Fibroblast of pulmonary artery (primary cell): ENCODE data around the gene C19orf85.
A peak's percentile ranks its signal among the peaks of the same experiment; 100 is the strongest.

Experiments used
- DNase-seq: peaks from one replicate; pipeline ENCODE4 v3.0.0-alpha.2; 2010; ENCODE audit warnings: low read depth
- H3K4me3 ChIP-seq: replicated peaks from 2 replicates; pipeline ENCODE4 v1.5.1; 2011; ENCODE audit warnings: low read depth, mild to moderate bottlenecking, control low read depth, low read length, moderate library complexity
- TF ChIP-seq, protein P1 (sequence below): IDR thresholded peaks from 2 replicates; pipeline ENCODE4 v1.5.1; 2011; ENCODE audit warnings: mild to moderate bottlenecking, control low read depth, low read length, inconsistent platforms; ENCODE audit errors: missing control alignments

The C19orf85 gene

DNA sequence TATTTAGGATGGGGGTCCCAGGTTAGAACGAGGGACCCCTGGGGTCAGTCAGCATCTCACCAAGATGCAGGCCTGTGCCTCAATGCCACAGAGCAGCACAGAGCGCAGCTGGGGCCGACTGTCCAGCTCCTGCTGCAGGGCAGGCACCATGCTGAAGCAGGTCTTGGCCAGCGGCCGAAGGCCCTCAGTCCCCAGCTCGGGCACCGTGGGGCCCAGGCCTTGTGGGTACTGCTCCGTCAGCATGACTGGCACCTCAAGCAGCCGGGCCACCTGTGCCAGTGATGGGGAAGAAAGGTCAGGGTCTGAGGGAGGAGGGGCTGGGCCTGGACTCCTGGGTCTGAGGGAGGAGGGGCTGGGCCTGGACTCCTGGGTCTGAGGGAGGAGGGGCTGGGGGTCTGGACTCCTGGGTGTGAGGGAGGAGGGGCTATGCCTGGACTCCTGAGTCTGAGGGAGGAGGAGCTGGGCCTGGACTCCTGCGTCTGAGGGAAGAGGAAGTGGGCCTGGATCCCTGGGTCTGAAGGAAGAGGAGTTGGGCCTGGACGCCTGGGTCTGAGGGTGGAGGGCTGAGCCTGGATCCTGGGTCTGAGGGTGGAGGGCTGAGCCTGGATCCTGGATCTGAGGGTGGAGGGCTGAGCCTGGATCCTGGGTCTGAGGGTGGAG, 8.8 kb downstream of the C19orf85 start:
- H3K4me3 ChIP-seq, result no peak overlapping the region
- no peak for DNase-seq
- TF ChIP-seq, protein P1, sequence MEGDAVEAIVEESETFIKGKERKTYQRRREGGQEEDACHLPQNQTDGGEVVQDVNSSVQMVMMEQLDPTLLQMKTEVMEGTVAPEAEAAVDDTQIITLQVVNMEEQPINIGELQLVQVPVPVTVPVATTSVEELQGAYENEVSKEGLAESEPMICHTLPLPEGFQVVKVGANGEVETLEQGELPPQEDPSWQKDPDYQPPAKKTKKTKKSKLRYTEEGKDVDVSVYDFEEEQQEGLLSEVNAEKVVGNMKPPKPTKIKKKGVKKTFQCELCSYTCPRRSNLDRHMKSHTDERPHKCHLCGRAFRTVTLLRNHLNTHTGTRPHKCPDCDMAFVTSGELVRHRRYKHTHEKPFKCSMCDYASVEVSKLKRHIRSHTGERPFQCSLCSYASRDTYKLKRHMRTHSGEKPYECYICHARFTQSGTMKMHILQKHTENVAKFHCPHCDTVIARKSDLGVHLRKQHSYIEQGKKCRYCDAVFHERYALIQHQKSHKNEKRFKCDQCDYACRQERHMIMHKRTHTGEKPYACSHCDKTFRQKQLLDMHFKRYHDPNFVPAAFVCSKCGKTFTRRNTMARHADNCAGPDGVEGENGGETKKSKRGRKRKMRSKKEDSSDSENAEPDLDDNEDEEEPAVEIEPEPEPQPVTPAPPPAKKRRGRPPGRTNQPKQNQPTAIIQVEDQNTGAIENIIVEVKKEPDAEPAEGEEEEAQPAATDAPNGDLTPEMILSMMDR, result no peak

DNA sequence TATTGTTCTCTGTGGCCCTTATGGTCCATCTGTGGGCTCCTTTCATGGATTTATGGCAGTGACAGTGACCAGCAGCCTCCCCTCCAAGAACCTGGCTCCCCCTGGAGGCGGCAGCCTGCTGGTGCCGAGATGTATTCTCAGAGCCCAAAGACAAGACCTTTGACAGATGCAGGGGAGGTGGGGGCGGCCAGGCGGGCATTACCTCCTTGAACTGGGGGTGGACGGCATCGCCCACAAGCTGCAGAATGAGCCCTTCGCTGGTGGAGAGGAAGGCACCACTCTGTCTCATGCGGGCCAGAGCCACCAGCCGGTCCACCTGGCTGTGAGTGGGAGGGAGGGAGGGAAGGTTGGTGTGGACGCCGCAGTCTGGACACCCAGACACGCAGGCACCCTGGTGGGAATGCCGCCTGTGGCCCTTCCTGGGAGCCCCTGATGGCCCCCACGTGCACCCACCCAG, 9.7 kb downstream of the C19orf85 start:
- TF ChIP-seq, protein P1, result peak; percentile 78

DNA sequence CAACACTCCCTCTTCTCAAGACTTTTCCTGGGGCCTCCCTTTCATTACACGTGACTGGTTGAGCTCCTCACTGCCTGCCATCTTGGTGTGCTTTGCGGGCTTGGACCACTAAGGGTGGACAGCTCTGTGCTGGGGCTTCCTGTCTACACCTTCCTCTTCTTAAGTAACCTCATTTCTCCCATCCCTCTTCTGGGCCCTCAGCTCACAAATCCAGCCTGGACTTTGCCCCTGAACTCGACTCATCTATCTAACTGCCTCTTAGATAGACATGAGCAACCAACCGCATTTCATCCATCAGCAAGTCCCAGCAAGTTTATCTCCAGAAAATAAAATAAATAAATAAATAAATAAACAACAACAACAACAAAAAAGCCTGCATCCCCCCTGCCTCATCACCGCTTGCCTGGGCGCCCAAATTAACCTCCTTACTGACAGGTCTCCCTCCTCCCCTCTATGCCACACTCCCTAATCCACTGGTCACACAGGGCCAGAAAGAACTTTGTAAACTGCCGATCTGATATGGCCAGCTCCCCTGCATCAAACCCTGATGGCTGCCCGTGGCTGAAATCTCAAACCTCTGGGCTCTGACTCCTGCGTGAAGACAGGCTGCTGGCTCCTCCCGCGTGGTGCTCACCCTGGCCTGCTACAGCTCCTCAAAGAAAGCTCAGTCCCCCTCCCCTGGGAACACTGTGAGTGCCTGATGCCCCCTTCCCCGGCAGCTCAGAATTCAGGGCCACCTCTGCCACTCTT, 10.9 kb downstream of the C19orf85 start:
- TF ChIP-seq, protein P1, result no peak

More for the DNA sequence above, 9.7 kb downstream of the C19orf85 start:
- no peak overlapping the region for H3K4me3 ChIP-seq
- peak; percentile 54 for DNase-seq

DNA sequence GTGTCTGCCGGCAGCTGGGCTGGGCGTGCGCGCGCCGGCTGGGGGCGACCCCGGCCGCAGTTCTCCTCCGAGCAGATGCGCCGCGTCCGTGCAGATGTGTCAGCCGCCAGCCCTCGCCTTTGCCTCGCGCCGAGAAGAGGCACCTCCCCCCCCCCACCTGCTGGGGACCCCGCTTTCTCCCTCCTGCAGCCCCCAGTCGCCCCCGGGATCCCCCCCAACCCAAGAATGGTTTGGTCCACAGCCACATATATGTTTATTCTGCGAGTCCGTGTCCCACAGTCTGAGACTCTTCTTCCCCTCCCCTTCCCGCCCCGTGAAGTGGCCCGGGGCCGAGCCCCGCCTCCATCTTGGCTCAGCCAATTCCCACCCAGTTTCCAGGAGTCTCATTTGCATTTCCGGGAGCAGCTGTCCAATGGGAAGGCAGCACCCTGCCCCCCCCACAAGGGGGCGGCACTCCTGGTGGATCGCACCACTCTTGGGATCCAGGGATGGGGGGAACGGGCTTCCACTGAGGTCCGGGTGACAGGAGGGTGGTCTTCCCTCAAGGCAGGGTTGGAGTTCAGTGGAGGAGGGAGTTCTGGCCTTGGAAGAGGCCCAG, 11.7 kb downstream of the C19orf85 start:
- H3K4me3 ChIP-seq, result no peak overlapping the region
- TF ChIP-seq, protein P1, result no peak
- peak; percentile 75 for DNase-seq

More for the DNA sequence above, 10.9 kb downstream of the C19orf85 start:
- no peak for DNase-seq
- no peak overlapping the region for H3K4me3 ChIP-seq

DNA sequence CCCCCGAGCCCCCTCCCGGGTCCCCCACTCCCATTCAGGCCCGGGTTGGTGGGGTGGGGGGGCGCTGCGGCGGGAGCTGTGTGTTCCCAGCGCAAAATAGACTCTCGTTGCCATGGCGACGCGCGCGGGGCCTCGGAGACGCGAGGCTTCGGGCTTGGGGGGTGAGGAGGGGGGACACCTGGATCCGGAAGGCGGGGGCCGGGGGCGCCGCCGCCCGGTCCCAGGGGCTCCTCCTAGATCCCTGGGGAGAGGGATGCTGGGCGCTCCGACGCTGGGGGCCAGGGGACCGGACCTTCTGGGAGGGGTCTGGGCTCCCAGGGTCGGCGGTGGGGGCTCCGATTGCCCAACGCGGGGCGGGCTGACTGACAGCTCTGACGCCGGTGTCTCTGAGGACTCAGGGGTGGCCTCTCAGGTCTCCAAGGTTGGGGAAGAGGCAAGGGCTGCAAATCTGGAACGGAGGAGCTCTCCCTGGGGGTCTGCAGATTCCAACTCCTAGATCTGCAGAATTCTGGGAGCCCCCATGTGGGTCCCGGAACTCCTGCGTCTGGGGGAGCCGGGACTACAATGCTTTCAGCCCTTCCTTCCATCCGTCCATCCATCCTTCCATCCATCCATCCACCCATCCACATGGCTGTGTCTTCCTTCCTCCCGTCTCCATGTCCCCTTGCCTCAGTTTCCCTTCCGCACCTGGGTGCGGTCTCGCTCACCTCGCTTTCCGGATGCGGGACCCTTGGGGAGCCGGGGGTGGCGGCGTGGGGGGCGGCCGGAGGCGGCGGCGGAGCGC, 12.4 kb downstream of the C19orf85 start:
- H3K4me3 ChIP-seq, result no peak overlapping the region
- no peak for DNase-seq
- TF ChIP-seq, protein P1, result no peak

DNA sequence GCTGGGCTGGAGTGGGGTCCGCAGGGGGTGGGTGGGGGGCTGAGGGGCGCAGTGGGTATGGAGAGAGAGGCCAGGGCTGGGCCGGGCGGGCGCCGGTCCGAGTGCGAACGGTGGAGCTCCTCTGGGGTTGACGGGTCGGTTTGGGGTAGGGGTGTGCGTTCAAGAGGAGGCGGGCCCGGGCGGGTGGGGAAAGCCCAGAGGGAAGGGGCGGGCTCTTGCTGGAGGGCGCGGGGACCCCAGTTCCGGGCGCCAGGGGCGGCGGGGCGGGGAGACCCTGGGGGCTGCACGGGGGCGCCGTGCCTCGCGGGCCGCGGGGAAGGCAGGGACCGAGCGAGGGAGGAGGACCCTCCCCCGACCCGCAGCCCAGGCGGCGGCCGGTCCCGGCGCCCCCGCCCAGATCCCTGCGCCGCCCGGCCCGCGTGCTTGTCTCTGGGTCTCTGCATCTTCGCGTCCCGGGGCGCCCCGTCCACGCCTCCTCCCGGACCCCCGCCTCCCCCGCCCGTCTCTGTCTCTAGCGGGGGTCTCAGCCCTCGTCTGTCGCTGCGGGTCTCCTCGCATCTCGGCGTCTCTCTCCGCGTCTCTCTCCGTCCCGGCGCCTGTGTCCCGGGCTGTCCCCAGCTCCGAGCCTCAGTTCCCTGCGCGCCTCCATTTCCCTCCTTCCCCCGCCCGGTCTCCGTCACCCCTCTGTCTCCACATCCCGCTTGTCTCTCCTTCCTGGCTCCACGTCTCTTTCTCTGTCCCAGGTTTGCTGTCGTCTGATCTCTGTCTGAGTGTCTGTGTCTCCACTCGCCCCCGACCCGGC, 13.2 kb downstream of the C19orf85 start:
- TF ChIP-seq, protein P1, result no peak
- H3K4me3 ChIP-seq, result no peak overlapping the region
- DNase-seq, result no peak
